ENCODE results near the gene FYN. TPM values are rescaled to one million over a fixed set of nuclear protein-coding genes. Genes with fewer than 3 reads are reported as not detected.

Gene FYN
- polyA plus RNA-seq, 3 donors: 88.4 to 149 (median 114) TPM

GRCh38 chr6:111683749-111684267 lies 189.4 kb downstream of the FYN start:
- H3K9me3 Mint-ChIP-seq: no peaks in the 10 kb centered on the region
- intact Hi-C loops (cut with micrococcal nuclease): no loop called here
- no peak for TF ChIP-seq CTCF (IDR thresholded peaks at IDR 0.05)
- Histone ChIP-seq H3K9ac (ENCODE audit: insufficient read depth, low read length, poor library complexity, severe bottlenecking) (no peak overlapping the region), H3K9me3 (replicated peaks in 1 of 2; ENCODE audit: control insufficient read depth in 1 of 2, insufficient read depth in 1 of 2, low read length in 2 of 2) (no peaks in the 10 kb centered on the region), H2AFZ (ENCODE audit: insufficient read depth, low read depth, low read length, poor library complexity, severe bottlenecking) (no peak overlapping the region), H3K27me3 (ENCODE audit: control insufficient read depth in 2 of 2, insufficient read depth in 2 of 2, low read length in 2 of 2) (no peaks in the 10 kb centered on the region), H3K79me2 (ENCODE audit: insufficient read depth, low read length) (no peaks in the 10 kb centered on the region), H3K36me3 (replicated peaks in 1 of 2; ENCODE audit: control insufficient read depth in 1 of 2, insufficient read depth in 2 of 2, low read length in 2 of 2) (peaks cover 88 to 98% of the 10 kb centered on the region in 2 donors), H4K20me1 (ENCODE audit: insufficient read depth, low read length) (peaks cover 80% of the 10 kb centered on the region), H3K4me3 (replicated peaks in 1 of 3; ENCODE audit: low read depth in 2 of 3, low read length in 3 of 3) (no peak overlapping the region), H3K4me1 (ENCODE audit: control insufficient read depth in 1 of 2, insufficient read depth in 2 of 2, low read length in 2 of 2) (no peaks in the 10 kb centered on the region), H3K4me2 (replicated peaks; ENCODE audit: extremely low read depth, low read length, poor library complexity, severe bottlenecking) (no peak overlapping the region), H3K27ac (ENCODE audit: low read depth in 1 of 2, low read length in 2 of 2) (no peak overlapping the region)
- H3K27me3 Mint-ChIP-seq (ENCODE audit: low read depth in 3 of 3): peaks cover 0 to 2% (median 0%) of the 10 kb centered on the region in 3 donors
- H3K4me1 Mint-ChIP-seq: no peaks in the 10 kb centered on the region
- peak overlapping the region in 1 of 7 donors; percentile 1 for H3K27ac Mint-ChIP-seq
- peaks cover 91 to 97% of the 10 kb centered on the region in 2 donors for H3K36me3 Mint-ChIP-seq
- H3K4me3 Mint-ChIP-seq: no peak overlapping the region
- WGBS (ENCODE audit: insufficient coverage): 93% methylated on average over 3 of the region's 5 CpGs
- DNase-seq: no peak

GRCh38 chr6:111683157-111683556 lies 190.1 kb downstream of the FYN start:
- no peak overlapping the region for H3K4me3 ChIP-seq (replicated peaks in 1 of 3; ENCODE audit: low read depth in 2 of 3, low read length in 3 of 3)
- no peak overlapping the region for H2AFZ ChIP-seq (ENCODE audit: insufficient read depth, low read depth, low read length, poor library complexity, severe bottlenecking)
- H3K4me3 Mint-ChIP-seq: no peak overlapping the region
- WGBS (ENCODE audit: insufficient coverage): 100% methylated on average over 4 of the region's 5 CpGs
- peaks cover 0 to 2% (median 0%) of the 10 kb centered on the region in 3 donors for H3K27me3 Mint-ChIP-seq (ENCODE audit: low read depth in 3 of 3)
- no peak overlapping the region for H3K27ac ChIP-seq (ENCODE audit: low read depth in 1 of 2, low read length in 2 of 2)
- TF ChIP-seq CTCF (IDR thresholded peaks at IDR 0.05): no peak
- no peak overlapping the region for H3K4me2 ChIP-seq (replicated peaks; ENCODE audit: extremely low read depth, low read length, poor library complexity, severe bottlenecking)
- no peaks in the 10 kb centered on the region for H3K9me3 Mint-ChIP-seq
- intact Hi-C loops (cut with micrococcal nuclease): no loop called here
- no peaks in the 10 kb centered on the region for H3K4me1 Mint-ChIP-seq
- DNase-seq: no peak
- no peaks in the 10 kb centered on the region for H3K4me1 ChIP-seq (ENCODE audit: control insufficient read depth in 1 of 2, insufficient read depth in 2 of 2, low read length in 2 of 2)
- peaks cover 78% of the 10 kb centered on the region for H4K20me1 ChIP-seq (ENCODE audit: insufficient read depth, low read length)
- H3K36me3 ChIP-seq (replicated peaks in 1 of 2; ENCODE audit: control insufficient read depth in 1 of 2, insufficient read depth in 2 of 2, low read length in 2 of 2): peaks cover 87 to 98% of the 10 kb centered on the region in 2 donors
- H3K9ac ChIP-seq (ENCODE audit: insufficient read depth, low read length, poor library complexity, severe bottlenecking): no peak overlapping the region
- no peaks in the 10 kb centered on the region for H3K27me3 ChIP-seq (ENCODE audit: control insufficient read depth in 2 of 2, insufficient read depth in 2 of 2, low read length in 2 of 2)
- no peaks in the 10 kb centered on the region for H3K9me3 ChIP-seq (replicated peaks in 1 of 2; ENCODE audit: control insufficient read depth in 1 of 2, insufficient read depth in 1 of 2, low read length in 2 of 2)
- peaks cover 92 to 97% of the 10 kb centered on the region in 2 donors for H3K36me3 Mint-ChIP-seq
- peak overlapping the region in 1 of 7 donors; percentile 55 for H3K27ac Mint-ChIP-seq
- no peaks in the 10 kb centered on the region for H3K79me2 ChIP-seq (ENCODE audit: insufficient read depth, low read length)

Data from CD14-positive monocyte (primary cell).